Activated CD4-positive, alpha-beta T cell treated with anti-CD3 and anti-CD28 coated beads for 24 hours (primary cell): Measurements from ENCODE around the gene ERN1.

ENCODE experiments used
- DNase-seq, 2 donors: peaks; one replicate each; pipeline ENCODE4 v3.0.0-alpha.2; 2020; ENCODE audit warnings: low read depth in 2 of 2

The ERN1 gene

GRCh38 chr17:64157669-64158180 is 27.8 kb upstream of the ERN1 start:
- DNase-seq: no peak

DNA sequence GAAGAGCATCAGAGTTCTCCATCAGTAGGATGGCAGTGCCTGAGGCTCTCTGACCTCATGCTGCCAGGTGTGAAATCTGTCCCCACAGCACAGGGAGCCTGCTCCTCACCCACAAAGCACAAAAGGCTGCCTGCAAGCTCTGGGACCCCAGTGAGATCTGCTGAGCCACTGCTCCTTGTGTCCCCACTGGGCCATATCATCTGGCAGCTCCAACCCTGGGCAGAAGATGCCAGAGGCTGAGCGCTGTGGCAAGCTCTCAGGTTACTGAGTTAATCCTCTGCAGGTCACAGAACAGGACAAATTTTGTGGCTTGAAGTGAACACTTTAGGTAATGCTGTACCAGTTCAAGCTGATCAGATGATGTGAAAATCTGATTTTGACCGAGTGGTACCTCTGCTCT is 26.7 kb upstream of the ERN1 start:
- no peak for DNase-seq

- no peak for DNase-seq
Measured at GRCh38 chr17:64155751-64156544, 26.0 kb upstream of the ERN1 start.

DNA sequence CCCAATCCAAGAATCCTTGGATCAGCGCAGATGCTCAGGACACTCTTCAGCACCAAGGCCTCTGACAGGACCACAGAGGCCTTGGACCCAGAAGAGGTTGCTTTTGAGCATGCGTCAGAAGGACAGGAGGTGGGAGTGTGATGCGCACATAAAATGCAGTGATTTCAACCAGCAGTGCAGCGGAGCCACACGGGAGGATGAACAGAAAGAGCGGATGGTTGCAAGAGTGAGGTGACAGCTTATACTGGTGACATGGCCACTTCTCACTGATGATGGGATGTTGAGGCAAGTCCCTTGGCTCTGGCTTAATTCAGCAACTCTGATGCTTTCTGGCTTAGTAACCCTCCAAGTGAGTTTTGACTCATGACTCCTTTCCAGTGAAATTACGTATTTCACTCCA is 25.2 kb upstream of the ERN1 start:
- no peak for DNase-seq

- DNase-seq: no peak
Measured at GRCh38 chr17:64154717-64155116, 24.8 kb upstream of the ERN1 start.

DNA sequence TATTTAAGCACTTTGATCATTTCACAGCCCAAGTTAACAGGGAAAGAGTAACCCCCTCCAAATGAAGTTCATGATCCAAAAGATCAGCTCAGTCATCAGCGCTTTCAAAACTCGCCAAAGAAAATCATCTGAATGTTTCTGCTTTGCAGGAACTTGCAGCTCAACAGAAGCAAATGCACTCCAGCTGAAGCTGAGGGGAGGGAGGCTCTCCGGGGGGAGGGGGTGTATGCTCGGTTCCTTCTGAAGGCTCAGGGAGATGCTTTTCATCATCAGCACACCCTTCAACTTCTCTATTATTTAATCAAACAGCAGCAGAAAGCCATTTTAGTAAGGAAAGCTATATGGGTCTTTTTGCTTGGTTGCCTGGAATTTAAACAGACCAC is 24.4 kb upstream of the ERN1 start:
- DNase-seq: no peak

DNA sequence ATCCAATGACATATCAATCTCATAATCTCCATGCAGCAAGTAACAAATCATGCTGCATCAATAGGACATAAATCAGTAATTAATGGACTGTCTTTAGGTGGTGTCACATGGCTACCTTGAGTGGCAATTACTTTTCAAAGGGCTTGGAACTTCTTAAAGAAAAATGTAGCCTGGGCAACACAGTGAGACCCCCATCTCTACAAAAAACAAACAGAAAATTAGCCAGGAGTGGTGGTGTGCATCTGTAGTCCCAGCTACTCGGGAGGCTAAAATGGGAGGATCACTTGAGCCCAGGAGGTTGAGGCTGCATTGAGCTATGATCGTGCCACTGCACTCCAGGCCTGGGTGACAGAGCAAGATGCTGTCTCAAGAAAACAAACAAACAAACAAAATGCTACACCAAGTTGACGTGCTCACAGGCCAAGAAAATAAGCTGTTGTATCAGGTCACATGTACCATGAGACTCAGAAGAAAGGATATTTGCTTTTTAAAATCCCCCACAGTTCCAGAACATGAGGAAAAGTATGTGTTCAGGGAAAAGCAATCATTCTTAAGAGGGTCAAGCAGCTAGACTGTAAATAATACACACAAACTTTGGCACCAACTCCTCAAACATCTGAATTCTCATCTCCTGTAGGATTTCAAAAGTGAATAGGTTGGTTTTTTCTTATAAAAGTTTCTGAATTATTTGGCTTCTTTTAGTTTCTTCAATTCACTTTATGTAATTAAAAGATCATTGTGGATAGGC is 23.8 kb upstream of the ERN1 start:
- no peak for DNase-seq

GRCh38 chr17:64152428-64153125 is 22.6 kb upstream of the ERN1 start:
- no peak for DNase-seq

DNA sequence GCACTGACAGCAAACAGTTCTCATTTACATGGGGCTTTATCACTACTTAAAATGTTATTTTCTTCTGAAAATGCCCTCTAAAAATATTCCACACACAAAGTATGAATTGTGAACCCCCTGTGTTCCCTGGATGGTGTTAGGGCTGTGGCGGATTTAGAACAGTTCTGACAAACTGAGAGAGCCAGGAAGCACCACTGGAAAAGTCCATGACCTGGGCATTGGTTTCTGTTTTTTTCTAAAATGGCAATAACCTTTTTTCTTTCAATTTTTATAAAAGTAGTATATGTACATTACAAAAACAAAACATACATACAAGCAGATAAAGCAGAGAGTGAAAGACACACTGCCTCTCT is 21.0 kb upstream of the ERN1 start:
- DNase-seq: no peak

- DNase-seq: no peak
Measured at GRCh38 chr17:64150237-64151015, 20.5 kb upstream of the ERN1 start.

DNA sequence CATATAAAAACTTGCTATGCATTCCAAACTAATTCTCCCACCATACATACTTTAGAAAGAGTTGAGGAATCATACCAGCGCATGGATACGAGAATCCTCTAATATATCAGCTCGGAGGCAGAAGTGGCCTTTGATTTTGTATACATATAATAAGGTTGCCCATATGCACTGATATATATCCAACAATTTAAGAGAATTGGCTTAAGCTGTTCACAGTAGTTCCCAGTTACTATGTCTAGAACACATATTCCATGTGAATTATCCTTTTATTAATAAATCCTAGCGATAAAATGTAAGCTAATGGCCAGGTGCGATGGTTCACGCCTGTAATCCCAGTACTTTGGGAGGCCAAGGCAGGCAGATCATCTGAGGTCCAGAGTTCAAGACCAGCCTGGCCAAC is 19.3 kb upstream of the ERN1 start:
- DNase-seq: no peak

DNA sequence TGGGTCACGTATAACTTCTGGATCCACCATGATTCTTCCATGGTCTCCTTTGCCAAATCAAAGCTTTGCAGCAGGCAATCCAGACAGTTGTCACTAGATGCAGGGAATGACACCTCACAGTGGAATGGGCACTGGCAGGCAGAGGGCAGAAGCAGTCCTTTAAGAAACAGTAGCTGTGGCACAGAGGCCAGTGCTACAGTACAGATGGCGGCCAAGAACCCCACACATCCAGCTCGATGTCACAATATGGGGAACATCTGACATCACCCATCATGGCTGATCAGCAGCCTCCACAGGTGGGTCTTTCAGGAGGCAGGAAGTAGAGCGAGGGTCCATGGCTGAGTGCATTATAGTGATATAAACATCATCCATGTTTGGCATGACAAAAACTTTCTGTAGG is 18.8 kb upstream of the ERN1 start:
- no peak for DNase-seq

- no peak for DNase-seq
Measured at GRCh38 chr17:64148017-64148631, 18.2 kb upstream of the ERN1 start.

DNA sequence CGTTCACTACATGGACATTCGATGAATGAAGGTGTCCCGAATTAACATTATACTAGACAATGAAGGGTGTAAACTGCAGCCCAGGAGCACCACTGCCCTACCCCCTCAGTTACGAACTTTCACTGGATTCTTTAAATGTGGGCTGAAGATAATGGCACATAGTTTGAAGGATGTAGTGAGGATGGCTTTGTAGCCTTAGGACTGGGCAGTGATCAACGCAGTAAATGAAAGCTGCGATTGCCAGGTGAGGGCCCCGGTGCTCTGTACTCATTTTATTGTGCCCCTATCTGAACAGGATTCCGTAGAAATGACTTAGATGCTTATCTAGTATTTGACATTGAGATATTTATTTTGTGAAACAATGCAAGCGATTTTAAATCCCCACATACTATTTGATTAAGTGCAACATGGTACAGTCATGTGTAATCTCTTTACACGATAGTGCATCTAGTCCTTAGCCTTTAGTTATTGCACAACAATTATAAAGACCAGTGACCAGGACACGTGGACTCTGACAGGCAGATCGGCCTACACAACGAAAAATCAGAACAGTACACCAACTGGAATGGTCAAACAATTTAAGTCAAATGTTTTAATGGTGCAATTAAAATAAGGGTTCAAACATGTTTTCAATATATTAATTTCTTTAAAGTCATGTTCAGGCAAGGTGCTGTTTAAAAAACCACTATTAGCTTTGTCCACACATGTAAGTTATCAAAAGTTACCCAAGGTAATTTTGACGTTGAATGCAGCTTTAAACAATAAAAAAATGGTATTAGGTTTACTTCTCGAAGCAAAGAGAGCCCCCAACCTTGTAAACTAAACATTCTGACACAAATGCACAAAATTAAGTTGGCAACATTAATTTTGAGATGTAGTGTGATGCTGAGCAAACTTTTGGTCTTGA is 17.4 kb upstream of the ERN1 start:
- no peak for DNase-seq

DNA sequence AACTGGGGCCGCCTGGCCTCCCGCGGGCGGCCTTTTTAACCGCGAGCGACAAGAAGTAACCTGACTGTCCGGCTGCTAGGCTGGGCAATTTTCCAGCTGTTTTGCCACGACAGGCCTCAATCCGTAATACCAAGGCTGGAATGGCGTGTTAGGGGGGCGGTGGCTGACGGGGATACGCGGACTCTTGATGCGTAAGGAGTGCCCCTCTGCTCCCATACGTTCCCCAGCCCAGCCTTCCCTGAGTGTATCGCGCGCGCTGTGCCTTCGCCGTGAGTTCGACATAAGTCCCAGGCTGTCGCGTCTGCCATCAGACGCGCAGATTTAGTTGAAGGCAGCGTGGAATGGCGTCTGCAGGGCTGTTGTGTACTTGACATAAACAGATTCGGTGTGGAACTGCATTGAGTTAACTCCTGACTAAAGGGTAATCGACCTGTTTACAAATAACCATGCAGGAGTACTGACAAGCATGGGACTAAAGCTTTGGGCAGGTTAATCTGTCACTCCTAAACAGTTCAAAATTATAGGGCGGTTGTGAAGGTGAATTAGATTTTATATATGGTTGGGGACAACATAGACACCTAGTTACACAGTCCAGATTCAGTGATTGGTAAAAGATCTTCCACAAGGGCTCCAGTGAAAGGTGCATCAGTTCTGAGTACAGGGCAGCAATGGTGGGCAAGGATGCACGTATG is 16.6 kb upstream of the ERN1 start:
- peak in 1 of 2 donors; percentile 28 for DNase-seq

DNA sequence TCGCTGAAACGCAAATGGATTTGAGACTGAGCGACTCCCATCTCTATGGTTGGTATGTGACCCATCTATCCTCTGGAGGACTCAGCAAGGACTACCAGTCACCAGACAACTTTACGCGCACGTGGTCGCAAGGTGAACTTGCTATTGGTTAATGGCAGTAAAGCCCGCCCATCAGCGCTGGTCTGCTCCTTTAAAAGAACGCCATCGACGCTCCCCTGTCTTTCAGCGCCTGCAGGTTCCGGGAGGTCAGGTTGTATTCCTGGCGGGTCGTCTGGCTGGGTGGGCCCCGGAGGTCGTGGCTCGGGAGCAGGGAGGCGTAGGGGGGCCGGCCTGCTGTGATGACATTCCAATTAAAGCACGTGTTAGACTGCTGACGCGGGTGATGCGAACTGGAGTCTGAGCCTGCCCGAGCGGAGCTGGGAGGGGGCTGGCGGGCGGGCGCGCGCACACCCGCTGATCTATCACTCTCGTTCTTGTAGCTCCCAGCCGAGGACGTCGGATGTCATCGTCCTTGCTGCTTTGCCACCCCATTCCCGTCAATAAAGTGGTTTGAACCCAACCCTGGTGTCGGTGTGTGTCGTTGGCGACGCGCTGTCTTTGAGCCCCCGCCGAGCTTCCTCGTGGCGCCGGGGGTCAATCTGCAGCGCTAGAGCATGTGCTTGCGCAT is 15.9 kb upstream of the ERN1 start:
- peak; percentile 89 to 90 for DNase-seq

DNA sequence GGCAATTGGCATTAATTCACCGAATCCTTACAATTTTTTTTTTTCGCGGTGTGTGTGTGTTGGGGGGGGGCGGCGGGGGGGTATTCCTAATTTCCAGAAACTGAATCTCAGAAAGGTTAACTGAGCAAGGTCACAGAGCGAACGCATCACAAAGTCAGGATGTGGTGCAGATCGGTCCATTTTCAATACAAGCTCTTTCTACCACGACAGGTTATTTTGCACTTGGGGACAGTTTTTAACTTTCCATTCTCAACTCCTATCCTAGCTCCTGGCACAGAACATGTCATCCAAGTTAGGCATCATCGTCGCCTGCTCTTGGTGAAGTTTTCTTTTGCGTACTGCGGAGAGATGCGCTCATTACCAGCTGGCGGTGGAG is 15.4 kb upstream of the ERN1 start:
- no peak for DNase-seq

GRCh38 chr17:64139542-64139941 is 9.6 kb upstream of the ERN1 start:
- DNase-seq: no peak

DNA sequence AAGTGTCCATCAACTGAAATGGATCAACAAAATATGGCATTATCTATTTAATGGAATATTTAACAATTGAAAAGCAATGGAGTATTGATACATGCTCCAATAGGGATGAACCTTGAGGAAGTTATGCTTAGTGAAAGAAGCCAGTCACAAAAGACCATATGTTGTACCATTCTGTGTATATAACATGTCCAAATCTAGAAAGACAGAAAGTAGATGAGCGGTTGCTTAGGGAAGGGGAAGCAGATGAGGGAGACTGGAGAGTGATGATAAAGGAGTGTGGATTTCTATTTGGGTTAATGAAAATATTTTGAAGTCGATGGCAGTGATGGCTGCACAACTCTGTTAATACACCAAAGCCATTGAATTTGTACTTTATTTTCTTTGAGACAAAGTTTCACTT is 8.5 kb upstream of the ERN1 start:
- no peak for DNase-seq
